Measurements from ENCODE around the gene HEMK1.

DNA sequence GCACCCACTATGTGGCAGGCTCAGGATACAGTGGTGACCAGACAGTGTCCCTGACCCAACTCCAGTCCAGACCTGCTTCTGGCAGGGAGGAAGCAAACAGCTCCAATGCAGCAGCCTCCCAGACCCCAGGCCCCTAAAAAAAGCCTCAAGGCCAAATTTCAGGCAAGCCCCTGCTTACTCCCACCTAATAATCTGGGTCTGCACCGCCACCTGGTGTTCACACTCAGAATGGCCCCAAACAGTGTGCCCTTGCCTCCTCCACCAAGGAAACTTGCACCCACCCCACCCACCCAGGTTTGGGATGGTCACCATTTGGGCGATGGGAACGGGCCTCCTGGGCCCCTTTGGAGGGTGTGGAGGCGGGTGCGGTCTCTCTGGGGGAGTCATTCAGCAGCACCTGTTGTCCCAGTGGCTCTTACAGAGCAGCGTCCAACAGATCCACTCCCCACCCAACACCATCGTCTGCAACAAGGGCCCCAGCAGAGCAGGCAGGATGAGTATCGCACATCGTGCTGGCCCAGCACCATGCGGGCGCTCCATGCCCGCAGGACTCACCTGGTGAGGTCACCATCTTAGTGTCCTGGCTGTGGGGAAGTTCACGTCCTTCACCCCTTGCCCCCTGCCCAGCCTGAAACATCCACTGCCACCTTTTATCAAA lies 19.1 kb upstream of the HEMK1 start:
- peak; percentile 50 to 84 (median 69) for TF ChIP-seq CTCF (IDR thresholded peaks at IDR 0.05)
- TF ChIP-seq POLR2A (IDR thresholded peaks at IDR 0.05): no peak

All from upper lobe of left lung (tissue), 4 donors.